ENCODE measurements around the gene SERINC3. TPM values are rescaled to one million over a fixed set of nuclear protein-coding genes. Genes with fewer than 3 reads are reported as not detected.

The SERINC3 gene
- total and polyA plus RNA-seq, 2 donors (not counting 1 experiment from before 2014, with no cell fraction given) = 120 to 238 TPM

GRCh38 chr20:44465001-44465560 lies 56.8 kb downstream of the SERINC3 start:
- Histone ChIP-seq H3K27me3 (ENCODE audit: control insufficient read depth, insufficient read depth, low read length) (peaks cover 15% of the 10 kb centered on the region), H4K20me1 (ENCODE audit: control insufficient read depth, extremely low read depth, insufficient read depth, low read length) (no peaks in the 10 kb centered on the region), H3K4me1 (ENCODE audit: control insufficient read depth, extremely low read depth, insufficient read depth, low read length) (no peaks in the 10 kb centered on the region), H3K27ac (ENCODE audit: insufficient read depth, low read length) (no peak overlapping the region), H3K36me3 (ENCODE audit: control insufficient read depth, insufficient read depth, low read length) (no peaks in the 10 kb centered on the region), H3K4me2 (ENCODE audit: extremely low read depth, insufficient read depth, low read length) (no peak overlapping the region), H3K9me3 (ENCODE audit: control insufficient read depth, insufficient read depth, low read depth, low read length) (no peaks in the 10 kb centered on the region), H3K4me3 (replicated peaks in 1 of 4; ENCODE audit: control extremely low read depth in 1 of 4, insufficient read depth in 1 of 4, low read depth in 3 of 4, low read length in 4 of 4) (no peak overlapping the region), H3K79me2 (ENCODE audit: control insufficient read depth, insufficient read depth, low read length) (no peaks in the 10 kb centered on the region), H2AFZ (ENCODE audit: low read length) (no peak overlapping the region), H3K9ac (ENCODE audit: insufficient read depth, low read length) (no peak overlapping the region)
- TF ChIP-seq CTCF (conservative IDR thresholded peaks at IDR 0.05 in 1 of 2, IDR thresholded peaks at IDR 0.05 in 1 of 2; ENCODE audit: low read depth in 1 of 2, low read length in 2 of 2) (no peak), EZH2 (IDR thresholded peaks at IDR 0.05; ENCODE audit: low read length, missing control alignments) (no peak)
- DNase-seq (ENCODE audit: low read depth in 2 of 2) = no peak

- no peaks in the 10 kb centered on the region for H4K20me1 ChIP-seq (ENCODE audit: control insufficient read depth, extremely low read depth, insufficient read depth, low read length)
- H3K27me3 ChIP-seq (ENCODE audit: control insufficient read depth, insufficient read depth, low read length) = peaks cover 15% of the 10 kb centered on the region
- H3K9ac ChIP-seq (ENCODE audit: insufficient read depth, low read length) = no peak overlapping the region
- TF ChIP-seq CTCF (conservative IDR thresholded peaks at IDR 0.05 in 1 of 2, IDR thresholded peaks at IDR 0.05 in 1 of 2; ENCODE audit: low read depth in 1 of 2, low read length in 2 of 2) (no peak), EZH2 (IDR thresholded peaks at IDR 0.05; ENCODE audit: low read length, missing control alignments) (no peak)
- H3K79me2 ChIP-seq (ENCODE audit: control insufficient read depth, insufficient read depth, low read length) = no peaks in the 10 kb centered on the region
- no peak overlapping the region for H3K4me2 ChIP-seq (ENCODE audit: extremely low read depth, insufficient read depth, low read length)
- no peaks in the 10 kb centered on the region for H3K4me1 ChIP-seq (ENCODE audit: control insufficient read depth, extremely low read depth, insufficient read depth, low read length)
- no peak for DNase-seq (ENCODE audit: low read depth in 2 of 2)
- H3K4me3 ChIP-seq (replicated peaks in 1 of 4; ENCODE audit: control extremely low read depth in 1 of 4, insufficient read depth in 1 of 4, low read depth in 3 of 4, low read length in 4 of 4) = no peak overlapping the region
- no peak overlapping the region for H3K27ac ChIP-seq (ENCODE audit: insufficient read depth, low read length)
- H2AFZ ChIP-seq (ENCODE audit: low read length) = no peak overlapping the region
- H3K9me3 ChIP-seq (ENCODE audit: control insufficient read depth, insufficient read depth, low read depth, low read length) = no peaks in the 10 kb centered on the region
- no peaks in the 10 kb centered on the region for H3K36me3 ChIP-seq (ENCODE audit: control insufficient read depth, insufficient read depth, low read length)
Observed at GRCh38 chr20:44464514-44464913, 57.4 kb downstream of the SERINC3 start.

GRCh38 chr20:44463466-44463865 lies 58.4 kb downstream of the SERINC3 start:
- Histone ChIP-seq H3K27me3 (ENCODE audit: control insufficient read depth, insufficient read depth, low read length) (peaks cover 15% of the 10 kb centered on the region), H3K79me2 (ENCODE audit: control insufficient read depth, insufficient read depth, low read length) (no peaks in the 10 kb centered on the region), H3K27ac (ENCODE audit: insufficient read depth, low read length) (no peak overlapping the region), H2AFZ (ENCODE audit: low read length) (no peak overlapping the region), H3K9ac (ENCODE audit: insufficient read depth, low read length) (no peak overlapping the region), H3K4me3 (replicated peaks in 1 of 4; ENCODE audit: control extremely low read depth in 1 of 4, insufficient read depth in 1 of 4, low read depth in 3 of 4, low read length in 4 of 4) (no peak overlapping the region), H3K4me1 (ENCODE audit: control insufficient read depth, extremely low read depth, insufficient read depth, low read length) (no peaks in the 10 kb centered on the region), H3K9me3 (ENCODE audit: control insufficient read depth, insufficient read depth, low read depth, low read length) (no peaks in the 10 kb centered on the region), H4K20me1 (ENCODE audit: control insufficient read depth, extremely low read depth, insufficient read depth, low read length) (no peaks in the 10 kb centered on the region), H3K36me3 (ENCODE audit: control insufficient read depth, insufficient read depth, low read length) (no peaks in the 10 kb centered on the region), H3K4me2 (ENCODE audit: extremely low read depth, insufficient read depth, low read length) (no peak overlapping the region)
- no peak for DNase-seq (ENCODE audit: low read depth in 2 of 2)
- no peak for TF ChIP-seq CTCF (conservative IDR thresholded peaks at IDR 0.05 in 1 of 2, IDR thresholded peaks at IDR 0.05 in 1 of 2; ENCODE audit: low read depth in 1 of 2, low read length in 2 of 2)
- no peak for TF ChIP-seq EZH2 (IDR thresholded peaks at IDR 0.05; ENCODE audit: low read length, missing control alignments)
